ENCODE data around the gene NCKAP5L. TPM values are rescaled to one million over a fixed set of nuclear protein-coding genes. Genes with fewer than 3 reads are reported as not detected.
A peak's percentile ranks its signal among the peaks of the same experiment; 100 is the strongest.

The NCKAP5L gene
- total and polyA plus RNA-seq, 2 donors from 2014 or later, result 7.2 to 20.6 TPM

DNA sequence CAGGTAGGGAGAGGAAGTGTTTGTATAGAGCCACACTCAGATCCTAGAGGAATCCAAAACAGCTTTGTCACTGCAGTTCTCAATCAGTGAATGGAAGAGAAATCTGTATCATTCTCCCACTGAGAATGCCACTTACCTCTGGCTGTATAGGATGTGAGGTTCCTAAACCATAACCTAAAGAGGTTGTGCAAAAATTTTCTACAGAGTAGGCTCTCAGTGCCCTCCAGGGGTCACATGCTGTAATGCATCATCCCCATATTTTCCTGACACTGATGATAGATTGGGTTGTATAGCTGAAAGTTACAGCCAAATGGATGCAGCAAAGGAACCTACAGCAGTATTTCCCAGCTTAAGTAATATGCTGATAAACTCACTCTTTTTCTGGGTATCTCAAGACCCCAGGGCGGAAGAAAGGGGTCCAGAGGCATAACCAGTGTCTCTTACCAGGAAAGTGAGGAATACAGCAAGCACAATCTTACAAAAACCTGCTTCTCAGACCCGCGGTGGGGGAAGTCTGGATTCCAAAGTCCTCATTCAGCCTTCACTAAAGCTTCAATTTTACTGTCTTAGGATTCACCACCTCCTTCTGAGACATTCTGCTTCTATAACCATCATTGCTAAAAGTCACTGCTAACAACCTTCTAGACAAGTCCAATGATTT lies 10.9 kb upstream of the NCKAP5L start:
- no peak for FAIRE-seq
- H3K4me1 ChIP-seq (ENCODE audit: control insufficient read depth in 2 of 3, insufficient read depth in 2 of 3, low read depth in 1 of 3, low read length in 3 of 3), result peaks cover 4 to 7% (median 5%) of the 10 kb centered on the region in 3 donors
- H3K36me3 ChIP-seq (ENCODE audit: control insufficient read depth in 2 of 3, insufficient read depth in 3 of 3, low read length in 3 of 3), result no peaks in the 10 kb centered on the region
- H3K9me3 ChIP-seq (ENCODE audit: control insufficient read depth in 2 of 3, insufficient read depth in 1 of 3, low read length in 3 of 3), result no peaks in the 10 kb centered on the region
- peak in 2 of 5 donors; percentile 46 to 60 for DNase-seq
- H3K4me3 ChIP-seq (ENCODE audit: low read length in 3 of 3), result no peak overlapping the region
- H3K27me3 ChIP-seq (ENCODE audit: control insufficient read depth, insufficient read depth, low read length), result no peaks in the 10 kb centered on the region
- TF ChIP-seq, protein P1, sequence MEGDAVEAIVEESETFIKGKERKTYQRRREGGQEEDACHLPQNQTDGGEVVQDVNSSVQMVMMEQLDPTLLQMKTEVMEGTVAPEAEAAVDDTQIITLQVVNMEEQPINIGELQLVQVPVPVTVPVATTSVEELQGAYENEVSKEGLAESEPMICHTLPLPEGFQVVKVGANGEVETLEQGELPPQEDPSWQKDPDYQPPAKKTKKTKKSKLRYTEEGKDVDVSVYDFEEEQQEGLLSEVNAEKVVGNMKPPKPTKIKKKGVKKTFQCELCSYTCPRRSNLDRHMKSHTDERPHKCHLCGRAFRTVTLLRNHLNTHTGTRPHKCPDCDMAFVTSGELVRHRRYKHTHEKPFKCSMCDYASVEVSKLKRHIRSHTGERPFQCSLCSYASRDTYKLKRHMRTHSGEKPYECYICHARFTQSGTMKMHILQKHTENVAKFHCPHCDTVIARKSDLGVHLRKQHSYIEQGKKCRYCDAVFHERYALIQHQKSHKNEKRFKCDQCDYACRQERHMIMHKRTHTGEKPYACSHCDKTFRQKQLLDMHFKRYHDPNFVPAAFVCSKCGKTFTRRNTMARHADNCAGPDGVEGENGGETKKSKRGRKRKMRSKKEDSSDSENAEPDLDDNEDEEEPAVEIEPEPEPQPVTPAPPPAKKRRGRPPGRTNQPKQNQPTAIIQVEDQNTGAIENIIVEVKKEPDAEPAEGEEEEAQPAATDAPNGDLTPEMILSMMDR (IDR thresholded peaks at IDR 0.05; ENCODE audit: borderline replicate concordance, extremely low read depth, insufficient read depth), result peak; percentile 62
- intact Hi-C loops (cut with DNase I), result no loop called here
- H3K9ac ChIP-seq (ENCODE audit: low read length in 3 of 3), result no peak overlapping the region
- H3K27ac ChIP-seq (ENCODE audit: low read depth in 2 of 2, low read length in 2 of 2), result no peak overlapping the region

GRCh38 chr12:49832836-49833421 lies 4.7 kb upstream of the NCKAP5L start:
- no peak for FAIRE-seq
- H3K9ac ChIP-seq (ENCODE audit: low read length in 3 of 3), result no peak overlapping the region
- TF ChIP-seq, protein P1 (IDR thresholded peaks at IDR 0.05; ENCODE audit: borderline replicate concordance, extremely low read depth, insufficient read depth), result no peak
- no peaks in the 10 kb centered on the region for H3K9me3 ChIP-seq (ENCODE audit: control insufficient read depth in 2 of 3, insufficient read depth in 1 of 3, low read length in 3 of 3)
- H3K4me1 ChIP-seq (ENCODE audit: control insufficient read depth in 2 of 3, insufficient read depth in 2 of 3, low read depth in 1 of 3, low read length in 3 of 3), result peaks cover 0 to 6% (median 4%) of the 10 kb centered on the region in 3 donors
- intact Hi-C loops (cut with DNase I), result no loop called here
- DNase-seq, result no peak
- H3K27ac ChIP-seq (ENCODE audit: low read depth in 2 of 2, low read length in 2 of 2), result no peak overlapping the region
- no peaks in the 10 kb centered on the region for H3K27me3 ChIP-seq (ENCODE audit: control insufficient read depth, insufficient read depth, low read length)
- H3K4me3 ChIP-seq (ENCODE audit: low read length in 3 of 3), result no peak overlapping the region
- H3K36me3 ChIP-seq (ENCODE audit: control insufficient read depth in 2 of 3, insufficient read depth in 3 of 3, low read length in 3 of 3), result no peaks in the 10 kb centered on the region

GRCh38 chr12:49831717-49832116 lies 3.5 kb upstream of the NCKAP5L start:
- no peak for FAIRE-seq
- intact Hi-C loops (cut with DNase I), result no loop called here
- Histone ChIP-seq H3K27me3 (ENCODE audit: control insufficient read depth, insufficient read depth, low read length) (no peaks in the 10 kb centered on the region), H3K36me3 (ENCODE audit: control insufficient read depth in 2 of 3, insufficient read depth in 3 of 3, low read length in 3 of 3) (no peaks in the 10 kb centered on the region), H3K9ac (ENCODE audit: low read length in 3 of 3) (no peak overlapping the region), H3K27ac (ENCODE audit: low read depth in 2 of 2, low read length in 2 of 2) (no peak overlapping the region), H3K4me1 (ENCODE audit: control insufficient read depth in 2 of 3, insufficient read depth in 2 of 3, low read depth in 1 of 3, low read length in 3 of 3) (peaks cover 6 to 12% (median 7%) of the 10 kb centered on the region in 3 donors), H3K9me3 (ENCODE audit: control insufficient read depth in 2 of 3, insufficient read depth in 1 of 3, low read length in 3 of 3) (no peaks in the 10 kb centered on the region), H3K4me3 (ENCODE audit: low read length in 3 of 3) (no peak overlapping the region)
- no peak for DNase-seq
- TF ChIP-seq, protein P1 (IDR thresholded peaks at IDR 0.05; ENCODE audit: borderline replicate concordance, extremely low read depth, insufficient read depth), result no peak
